HEK293 (cell line): ENCODE data around the gene DSG1.

Experiments
- CTCF ChIA-PET: fragments of 350-600 bp; formaldehyde crosslinking; extraction: SDS; loops from one replicate; lab custom pipeline; 2021; ENCODE audit warnings: antibody characterized with exemption; lab: Yijun Ruan, JAX
- POLR2A ChIA-PET: fragments of 300-600 bp; formaldehyde crosslinking; extraction: SDS; loops from one replicate; lab custom pipeline; 2020; ENCODE audit warnings: antibody characterized with exemption, inconsistent platforms; lab: Yijun Ruan, JAX
- H3K27ac ChIP-seq: fragments of 200-500 bp; sonication (Bioruptor generic); 2 replicates; pipeline ENCODE4 v1.5.1; 2014; ENCODE audit warnings: low read depth, low read length, control low read depth, inconsistent platforms; ENCODE audit errors: extremely low read depth
- H3K36me3 ChIP-seq, 2 experiments: fragments of 200-500 bp in 1 of 2; sonication (Bioruptor generic) in 1 of 2; 1 replicate in 1 of 2; 2 replicates in 1 of 2; pipeline ENCODE4 v1.5.1; 2014 to 2017; ENCODE audit warnings: inconsistent platforms in 2 of 2, low read length in 2 of 2; ENCODE audit not compliant: control insufficient read depth in 2 of 2, insufficient read depth in 1 of 2
- H3K4me1 ChIP-seq: fragments of 200-500 bp; sonication (Bioruptor generic); 2 replicates; pipeline ENCODE4 v1.5.1; 2014; ENCODE audit warnings: mild to moderate bottlenecking, low read length, inconsistent platforms; ENCODE audit not compliant: control insufficient read depth, insufficient read depth
- H3K4me3 ChIP-seq: 2 replicates; pipeline ENCODE4 v1.5.1; 2011; ENCODE audit warnings: low read depth, mild to moderate bottlenecking, control low read depth, low read length, moderate library complexity
- H3K9me3 ChIP-seq: fragments of 200-500 bp; sonication (Bioruptor generic); 2 replicates; pipeline ENCODE4 v1.5.1; 2014; ENCODE audit warnings: low read depth, low read length, inconsistent platforms; ENCODE audit not compliant: control insufficient read depth, insufficient read depth
- FEZF1 ChIP-seq: fragments of 450-650 bp; formaldehyde crosslinking; IDR thresholded peaks from 2 replicates; pipeline ENCODE4 v1.5.1; 2016; ENCODE audit warnings: missing biosample characterization, missing genetic modification characterization
- HOXD13 ChIP-seq: sonication (generic); formaldehyde crosslinking; IDR thresholded peaks from 2 replicates; pipeline ENCODE4 v1.8.0; 2022; ENCODE audit warnings: missing genetic modification reagents, borderline replicate concordance
- MYNN ChIP-seq: fragments of 450-650 bp; formaldehyde crosslinking; IDR thresholded peaks from 2 replicates; pipeline ENCODE4 v1.5.1; 2016; ENCODE audit warnings: missing biosample characterization, missing genetic modification characterization, borderline replicate concordance
- OSR2 ChIP-seq: fragments of 450-650 bp; formaldehyde crosslinking; IDR thresholded peaks from 2 replicates; pipeline ENCODE4 v1.5.1; 2016; ENCODE audit warnings: missing biosample characterization, missing genetic modification characterization
- SP7 ChIP-seq: fragments of 450-650 bp; formaldehyde crosslinking; IDR thresholded peaks from 2 replicates; pipeline ENCODE4 v1.5.1; 2016; ENCODE audit warnings: missing biosample characterization, missing genetic modification characterization
- TCF7L2 ChIP-seq: IDR thresholded peaks from 2 replicates; pipeline ENCODE4 v1.6.1; 2011; ENCODE audit warnings: low read depth, mild to moderate bottlenecking, inconsistent platforms, low read length, moderate library complexity, borderline replicate concordance
- ZNF114 ChIP-seq: fragments of 450-650 bp; formaldehyde crosslinking; IDR thresholded peaks from 2 replicates; pipeline ENCODE4 v1.5.0; 2017; ENCODE audit warnings: missing biosample characterization, missing genetic modification characterization
- ZNF132 ChIP-seq: fragments of 450-650 bp; formaldehyde crosslinking; IDR thresholded peaks from 2 replicates; pipeline ENCODE4 v1.5.1; 2017; ENCODE audit warnings: missing biosample characterization, missing genetic modification characterization, borderline replicate concordance
- ZNF146 ChIP-seq: fragments of 450-650 bp; formaldehyde crosslinking; IDR thresholded peaks from 2 replicates; pipeline ENCODE4 v1.5.1; 2016; ENCODE audit warnings: missing biosample characterization, missing genetic modification characterization
- ZNF19 ChIP-seq: fragments of 450-650 bp; formaldehyde crosslinking; IDR thresholded peaks from 2 replicates; pipeline ENCODE4; 2016; ENCODE audit warnings: missing biosample characterization, missing genetic modification characterization, low read depth
- ZNF202 ChIP-seq: fragments of 450-650 bp; formaldehyde crosslinking; IDR thresholded peaks from 2 replicates; pipeline ENCODE4 v1.5.1; 2016; ENCODE audit warnings: missing biosample characterization, missing genetic modification characterization, borderline replicate concordance
- ZNF24 ChIP-seq: fragments of 450-650 bp; formaldehyde crosslinking; IDR thresholded peaks from 2 replicates; pipeline ENCODE4 v1.5.1; 2016; ENCODE audit warnings: missing biosample characterization, missing genetic modification characterization
- ZNF335 ChIP-seq: fragments of 450-650 bp; formaldehyde crosslinking; conservative IDR thresholded peaks from 2 replicates; pipeline ENCODE4 v1.5.1; 2016; ENCODE audit warnings: missing biosample characterization, missing genetic modification characterization
- ZNF433 ChIP-seq: fragments of 450-650 bp; formaldehyde crosslinking; IDR thresholded peaks from 2 replicates; pipeline ENCODE4 v1.5.1; 2016; ENCODE audit warnings: missing biosample characterization, missing genetic modification characterization, low read depth
- ZNF473 ChIP-seq: fragments of 450-650 bp; formaldehyde crosslinking; IDR thresholded peaks from 2 replicates; pipeline ENCODE4 v1.5.1; 2017; ENCODE audit warnings: missing biosample characterization, missing genetic modification characterization
- ZNF544 ChIP-seq: fragments of 450-650 bp; formaldehyde crosslinking; IDR thresholded peaks from 2 replicates; pipeline ENCODE4 v1.5.0; 2017; ENCODE audit warnings: missing biosample characterization, missing genetic modification characterization
- ZNF658 ChIP-seq: fragments of 450-650 bp; formaldehyde crosslinking; IDR thresholded peaks from 2 replicates; pipeline ENCODE4; 2016; ENCODE audit warnings: missing biosample characterization, missing genetic modification characterization
- ZNF701 ChIP-seq: fragments of 450-650 bp; formaldehyde crosslinking; IDR thresholded peaks from 2 replicates; pipeline ENCODE4 v1.5.1; 2016; ENCODE audit warnings: missing biosample characterization, missing genetic modification characterization
- ZNF777 ChIP-seq: fragments of 450-650 bp; formaldehyde crosslinking; IDR thresholded peaks from 2 replicates; pipeline ENCODE4 v1.5.1; 2017; ENCODE audit warnings: missing biosample characterization, missing genetic modification characterization, borderline replicate concordance
- ZNF785 ChIP-seq: fragments of 450-650 bp; formaldehyde crosslinking; IDR thresholded peaks from 2 replicates; pipeline ENCODE4 v1.5.1; 2016; ENCODE audit warnings: missing biosample characterization, missing genetic modification characterization
- ZNF843 ChIP-seq: fragments of 450-650 bp; formaldehyde crosslinking; IDR thresholded peaks from 2 replicates; pipeline ENCODE4 v1.5.1; 2016; ENCODE audit warnings: missing biosample characterization, missing genetic modification characterization
- TF ChIP-seq, protein P1 (sequence below): fragments of 450-650 bp; formaldehyde crosslinking; IDR thresholded peaks from 2 replicates; pipeline ENCODE4 v1.5.1; 2016; ENCODE audit warnings: missing biosample characterization, missing genetic modification characterization, low read depth
- TF ChIP-seq, protein P2 (sequence below): fragments of 450-650 bp; formaldehyde crosslinking; IDR thresholded peaks from 2 replicates; pipeline ENCODE4 v1.5.1; 2016; ENCODE audit warnings: missing biosample characterization, missing genetic modification characterization
- TF ChIP-seq, protein P3 (sequence below): fragments of 450-650 bp; formaldehyde crosslinking; conservative IDR thresholded peaks from 2 replicates; pipeline ENCODE4 v1.5.1; 2016; ENCODE audit warnings: low read depth, missing biosample characterization, missing genetic modification characterization
- TF ChIP-seq, protein P4 (sequence below): fragments of 450-650 bp; formaldehyde crosslinking; IDR thresholded peaks from 2 replicates; pipeline ENCODE4 v1.5.1; 2016; ENCODE audit warnings: missing biosample characterization, missing genetic modification characterization

DSG1 gene

DNA sequence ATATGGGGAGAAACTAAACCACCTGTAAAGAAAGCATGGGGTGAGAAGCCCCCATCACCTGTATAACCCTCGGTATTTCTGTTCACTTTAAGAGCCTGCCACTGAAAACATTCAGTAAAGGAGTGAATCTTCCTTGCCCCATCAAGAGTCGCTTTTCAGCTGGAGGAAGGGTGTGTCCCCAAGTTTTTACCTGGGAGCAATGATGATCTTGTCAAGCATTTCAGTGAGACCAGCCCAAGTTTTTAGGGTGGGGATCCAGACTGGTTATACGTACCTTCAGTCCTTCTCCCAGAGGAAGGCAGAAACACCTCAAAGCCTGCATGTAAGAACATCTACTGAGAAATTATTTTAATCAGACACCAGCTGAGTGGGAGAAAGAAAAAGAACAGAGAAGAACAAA lies at the start of gene DSG1:
DSG1 (plus strand) TSS at position 301 of the 400 bp plus-strand sequence. CDS start 141 bp downstream, outside the sequence.
- Histone ChIP-seq H3K27ac (no peak within 1 kb of the TSS), H3K9me3 (no peaks in the 10 kb centered on the region), H3K4me1 (no peaks in the 10 kb centered on the region), H3K4me3 (no peak within 1 kb of the TSS), H3K36me3 (no peaks in the 10 kb centered on the region)
- POLR2A ChIA-PET: no interaction called here
- TF ChIP-seq, protein P1, sequence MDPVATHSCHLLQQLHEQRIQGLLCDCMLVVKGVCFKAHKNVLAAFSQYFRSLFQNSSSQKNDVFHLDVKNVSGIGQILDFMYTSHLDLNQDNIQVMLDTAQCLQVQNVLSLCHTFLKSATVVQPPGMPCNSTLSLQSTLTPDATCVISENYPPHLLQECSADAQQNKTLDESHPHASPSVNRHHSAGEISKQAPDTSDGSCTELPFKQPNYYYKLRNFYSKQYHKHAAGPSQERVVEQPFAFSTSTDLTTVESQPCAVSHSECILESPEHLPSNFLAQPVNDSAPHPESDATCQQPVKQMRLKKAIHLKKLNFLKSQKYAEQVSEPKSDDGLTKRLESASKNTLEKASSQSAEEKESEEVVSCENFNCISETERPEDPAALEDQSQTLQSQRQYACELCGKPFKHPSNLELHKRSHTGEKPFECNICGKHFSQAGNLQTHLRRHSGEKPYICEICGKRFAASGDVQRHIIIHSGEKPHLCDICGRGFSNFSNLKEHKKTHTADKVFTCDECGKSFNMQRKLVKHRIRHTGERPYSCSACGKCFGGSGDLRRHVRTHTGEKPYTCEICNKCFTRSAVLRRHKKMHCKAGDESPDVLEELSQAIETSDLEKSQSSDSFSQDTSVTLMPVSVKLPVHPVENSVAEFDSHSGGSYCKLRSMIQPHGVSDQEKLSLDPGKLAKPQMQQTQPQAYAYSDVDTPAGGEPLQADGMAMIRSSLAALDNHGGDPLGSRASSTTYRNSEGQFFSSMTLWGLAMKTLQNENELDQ (tag by site-specific recombination): no peak
- TF ChIP-seq ZNF777 (tag by site-specific recombination): no peak
- no peak for TF ChIP-seq TCF7L2
- no peak for TF ChIP-seq MYNN (tag by site-specific recombination)
- no peak for TF ChIP-seq ZNF114
- TF ChIP-seq, protein P2, sequence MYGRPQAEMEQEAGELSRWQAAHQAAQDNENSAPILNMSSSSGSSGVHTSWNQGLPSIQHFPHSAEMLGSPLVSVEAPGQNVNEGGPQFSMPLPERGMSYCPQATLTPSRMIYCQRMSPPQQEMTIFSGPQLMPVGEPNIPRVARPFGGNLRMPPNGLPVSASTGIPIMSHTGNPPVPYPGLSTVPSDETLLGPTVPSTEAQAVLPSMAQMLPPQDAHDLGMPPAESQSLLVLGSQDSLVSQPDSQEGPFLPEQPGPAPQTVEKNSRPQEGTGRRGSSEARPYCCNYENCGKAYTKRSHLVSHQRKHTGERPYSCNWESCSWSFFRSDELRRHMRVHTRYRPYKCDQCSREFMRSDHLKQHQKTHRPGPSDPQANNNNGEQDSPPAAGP (tag by site-specific recombination): no peak
- CTCF ChIA-PET: no interaction called here

DNA sequence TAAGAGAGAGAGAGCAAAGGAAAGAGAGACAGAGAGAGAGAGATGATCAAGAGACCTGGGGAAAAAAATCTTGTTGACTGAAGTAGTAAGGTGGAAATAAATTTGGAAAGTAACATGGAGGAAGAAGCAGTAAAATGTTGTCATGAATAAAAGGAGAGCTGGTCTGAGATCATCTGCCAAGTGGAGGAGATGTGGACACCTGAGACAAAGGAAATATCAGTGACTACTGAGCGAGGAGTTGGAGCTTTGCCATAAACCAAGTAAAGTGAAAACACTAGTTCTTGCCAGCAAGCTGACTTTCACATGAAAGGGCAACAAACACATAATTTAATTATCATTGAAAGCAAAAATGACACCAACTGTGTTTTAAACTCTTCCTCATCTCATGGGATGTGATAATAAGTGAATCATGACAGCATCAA lies 49.0 kb upstream of the DSG1 start:
- no peaks in the 10 kb centered on the region for H3K36me3 ChIP-seq
- ChIA-PET CTCF (interaction anchor here (0.7 to 1.7 kb wide), 3 partner anchors 21 to 166 kb away, joined by 3 to 5 read pairs (median 3); no protein-coding TSS in a partner anchor), POLR2A (interaction anchor here (0.8 kb wide), 1 partner anchor 227 kb away, joined by 3 read pairs; the partner anchor contains the start of gene DSC3)
- no peaks in the 10 kb centered on the region for H3K9me3 ChIP-seq
- H3K4me1 ChIP-seq: no peaks in the 10 kb centered on the region
- H3K4me3 ChIP-seq: no peak overlapping the region
- no peak overlapping the region for H3K27ac ChIP-seq
- TF ChIP-seq ZNF132 (tag by site-specific recombination): no peak
- no peak for TF ChIP-seq ZNF202 (tag by site-specific recombination)
- TF ChIP-seq ZNF701 (tag by site-specific recombination): no peak
- no peak for TF ChIP-seq ZNF785
- 0 out of 2 replicates have a peak, but pooled peaks have one; percentile 32 for TF ChIP-seq SP7 (tag by site-specific recombination)
- TF ChIP-seq OSR2 (tag by site-specific recombination): peak; percentile 25; the same call in 1 of the 2 replicates
- TF ChIP-seq, protein P3, sequence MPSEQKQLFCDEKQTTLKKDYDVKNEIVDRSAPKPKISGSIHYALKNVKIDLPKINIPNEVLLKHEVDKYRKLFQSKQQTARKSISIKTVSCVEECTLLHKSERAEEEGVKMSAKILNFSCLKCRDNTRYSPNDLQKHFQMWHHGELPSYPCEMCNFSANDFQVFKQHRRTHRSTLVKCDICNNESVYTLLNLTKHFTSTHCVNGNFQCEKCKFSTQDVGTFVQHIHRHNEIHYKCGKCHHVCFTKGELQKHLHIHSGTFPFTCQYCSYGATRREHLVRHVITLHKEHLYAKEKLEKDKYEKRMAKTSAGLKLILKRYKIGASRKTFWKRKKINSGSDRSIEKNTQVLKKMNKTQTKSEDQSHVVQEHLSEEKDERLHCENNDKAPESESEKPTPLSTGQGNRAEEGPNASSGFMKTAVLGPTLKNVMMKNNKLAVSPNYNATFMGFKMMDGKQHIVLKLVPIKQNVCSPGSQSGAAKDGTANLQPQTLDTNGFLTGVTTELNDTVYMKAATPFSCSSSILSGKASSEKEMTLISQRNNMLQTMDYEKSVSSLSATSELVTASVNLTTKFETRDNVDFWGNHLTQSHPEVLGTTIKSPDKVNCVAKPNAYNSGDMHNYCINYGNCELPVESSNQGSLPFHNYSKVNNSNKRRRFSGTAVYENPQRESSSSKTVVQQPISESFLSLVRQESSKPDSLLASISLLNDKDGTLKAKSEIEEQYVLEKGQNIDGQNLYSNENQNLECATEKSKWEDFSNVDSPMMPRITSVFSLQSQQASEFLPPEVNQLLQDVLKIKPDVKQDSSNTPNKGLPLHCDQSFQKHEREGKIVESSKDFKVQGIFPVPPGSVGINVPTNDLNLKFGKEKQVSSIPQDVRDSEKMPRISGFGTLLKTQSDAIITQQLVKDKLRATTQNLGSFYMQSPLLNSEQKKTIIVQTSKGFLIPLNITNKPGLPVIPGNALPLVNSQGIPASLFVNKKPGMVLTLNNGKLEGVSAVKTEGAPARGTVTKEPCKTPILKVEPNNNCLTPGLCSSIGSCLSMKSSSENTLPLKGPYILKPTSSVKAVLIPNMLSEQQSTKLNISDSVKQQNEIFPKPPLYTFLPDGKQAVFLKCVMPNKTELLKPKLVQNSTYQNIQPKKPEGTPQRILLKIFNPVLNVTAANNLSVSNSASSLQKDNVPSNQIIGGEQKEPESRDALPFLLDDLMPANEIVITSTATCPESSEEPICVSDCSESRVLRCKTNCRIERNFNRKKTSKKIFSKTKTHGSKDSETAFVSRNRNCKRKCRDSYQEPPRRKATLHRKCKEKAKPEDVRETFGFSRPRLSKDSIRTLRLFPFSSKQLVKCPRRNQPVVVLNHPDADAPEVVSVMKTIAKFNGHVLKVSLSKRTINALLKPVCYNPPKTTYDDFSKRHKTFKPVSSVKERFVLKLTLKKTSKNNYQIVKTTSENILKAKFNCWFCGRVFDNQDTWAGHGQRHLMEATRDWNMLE: 0 out of 2 replicates have a peak, but pooled peaks have one; percentile 10
- no peak for TF ChIP-seq ZNF544 (tag by site-specific recombination)
- no peak for TF ChIP-seq HOXD13 (CRISPR knock-in tag)
- 0 out of 2 replicates have a peak, but pooled peaks have one; percentile 13 for TF ChIP-seq ZNF335 (tag by site-specific recombination)
- no peak for TF ChIP-seq ZNF658 (tag by site-specific recombination)
- TF ChIP-seq, protein P4, sequence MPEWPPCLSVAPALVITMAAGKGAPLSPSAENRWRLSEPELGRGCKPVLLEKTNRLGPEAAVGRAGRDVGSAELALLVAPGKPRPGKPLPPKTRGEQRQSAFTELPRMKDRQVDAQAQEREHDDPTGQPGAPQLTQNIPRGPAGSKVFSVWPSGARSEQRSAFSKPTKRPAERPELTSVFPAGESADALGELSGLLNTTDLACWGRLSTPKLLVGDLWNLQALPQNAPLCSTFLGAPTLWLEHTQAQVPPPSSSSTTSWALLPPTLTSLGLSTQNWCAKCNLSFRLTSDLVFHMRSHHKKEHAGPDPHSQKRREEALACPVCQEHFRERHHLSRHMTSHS (tag by site-specific recombination): no peak
- TF ChIP-seq ZNF473 (tag by site-specific recombination): no peak
- TF ChIP-seq ZNF433 (tag by site-specific recombination): no peak
- 0 out of 2 replicates have a peak, but pooled peaks have one; percentile 21 for TF ChIP-seq ZNF843 (tag by site-specific recombination)
- no peak for TF ChIP-seq ZNF24 (tag by site-specific recombination)
- TF ChIP-seq ZNF146: peak; percentile 27; the same call in 1 of the 2 replicates
- 0 out of 2 replicates have a peak, but pooled peaks have one; percentile 16 for TF ChIP-seq FEZF1 (tag by site-specific recombination)
- TF ChIP-seq ZNF19 (tag by site-specific recombination): no peak
